Muscle of leg (tissue), 11 donors: ENCODE results near the gene ERCC1. TPM values are rescaled to one million over a fixed set of nuclear protein-coding genes. Genes with fewer than 3 reads are reported as not detected.
A peak's percentile ranks its signal among the peaks of the same experiment; 100 is the strongest.
"Not testable (repeated sequence)": the region's sequence is repeated elsewhere in the genome, so short reads cannot be mapped to it uniquely, and the experiment has no call there.

ENCODE experiments used
- DNase-seq: peaks from one replicate; pipeline ENCODE4 v3.0.0; 2013
- H3K27ac ChIP-seq: one replicate; pipeline ENCODE4 v1.5.1; 2013; ENCODE audit warnings: mild to moderate bottlenecking, low read length, control low read depth
- H3K27me3 ChIP-seq: one replicate; pipeline ENCODE4 v1.6.1; 2013; ENCODE audit warnings: low read length; ENCODE audit not compliant: control insufficient read depth, insufficient read depth
- H3K36me3 ChIP-seq: one replicate; pipeline ENCODE4 v1.6.1; 2013; ENCODE audit warnings: low read length; ENCODE audit not compliant: control insufficient read depth, insufficient read depth
- H3K4me1 ChIP-seq: one replicate; pipeline ENCODE4 v1.6.1; 2013; ENCODE audit warnings: low read length; ENCODE audit not compliant: control insufficient read depth, insufficient read depth
- H3K4me3 ChIP-seq: one replicate; pipeline ENCODE4 v1.5.1; 2013; ENCODE audit warnings: low read length, control low read depth
- H3K9me3 ChIP-seq: replicated peaks from 2 replicates; pipeline ENCODE4 v1.6.1; 2013; ENCODE audit warnings: low read depth, low read length; ENCODE audit not compliant: control insufficient read depth
- WGBS: methylation state at CpG from one replicate; pipeline ENCODE4 v1.1.5; 2013; ENCODE audit warnings: missing lambda C conversion rate; ENCODE audit not compliant: insufficient coverage; 5-methylcytosine and 5-hydroxymethylcytosine counted together
- polyA plus RNA-seq, 8 donors: library from polyadenylated mRNA; unstranded; fragments of 120-200 nt; gene quantifications; one replicate each; pipeline versions ENCODE4 v1.2.1 to v1.2.3, GENCODE V29; 2013; ENCODE audit warnings: inconsistent platforms in 1 of 8, low replicate concordance in 1 of 8; ENCODE audit not compliant: insufficient read length in 8 of 8, insufficient read depth in 1 of 8
- total RNA-seq: library from RNA; stranded (reverse); fragments of 120-200 nt; gene quantifications from one replicate; pipeline ENCODE4 v1.2.4, GENCODE V29; 2013

ERCC1 gene
- total and polyA plus RNA-seq, 9 donors: 81.8 to 110 (median 90.6) TPM

DNA sequence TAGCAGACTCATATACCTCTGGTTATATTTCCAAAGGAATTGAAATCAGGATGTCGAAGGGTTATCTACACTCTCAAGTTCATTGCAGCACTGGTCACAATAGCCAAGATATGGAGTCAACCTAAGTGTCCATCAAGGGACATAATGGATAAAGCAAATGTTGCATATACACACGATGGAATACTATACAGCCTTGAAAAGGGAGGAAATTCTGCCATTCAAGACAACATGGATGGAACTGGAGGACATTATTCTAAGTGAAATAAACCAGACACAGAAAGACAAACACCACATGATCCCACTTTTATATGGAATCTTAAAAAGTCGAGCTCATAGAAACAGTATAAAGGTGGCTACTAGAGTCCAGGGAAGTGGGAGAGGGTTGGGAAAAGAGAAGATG, 13.6 kb upstream of the ERCC1 start:
- WGBS: no CpG with 5 or more reads among the region's 3 CpGs
- no peak overlapping the region for H3K27ac ChIP-seq
- H3K4me3 ChIP-seq: no peak overlapping the region
- no peaks in the 10 kb centered on the region for H3K27me3 ChIP-seq
- DNase-seq: no peak
- no peaks in the 10 kb centered on the region for H3K36me3 ChIP-seq
- no peaks in the 10 kb centered on the region for H3K9me3 ChIP-seq
- peaks cover 16% of the 10 kb centered on the region for H3K4me1 ChIP-seq

DNA sequence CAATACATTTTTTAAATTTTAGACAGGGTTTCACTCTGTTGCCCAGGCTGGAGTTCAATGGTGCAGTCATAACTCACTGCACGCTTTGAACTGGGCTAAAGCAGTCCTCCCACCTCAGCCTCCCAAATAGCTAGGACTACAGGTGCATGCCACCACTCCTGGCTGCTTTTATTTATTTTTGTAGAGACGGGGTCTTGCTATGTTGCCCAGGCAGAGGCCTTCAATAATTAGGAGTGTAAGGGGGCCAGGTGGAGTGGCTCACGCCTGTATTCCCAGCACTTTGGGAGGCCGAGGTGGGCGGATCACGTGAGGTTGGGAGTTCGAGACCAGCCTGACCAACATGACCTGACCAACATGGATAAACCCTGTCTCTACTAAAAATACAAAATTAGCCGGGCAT, 8.8 kb upstream of the ERCC1 start:
- H3K36me3 ChIP-seq, H3K4me3 ChIP-seq, H3K9me3 ChIP-seq, H3K27ac ChIP-seq, H3K27me3 ChIP-seq, DNase-seq: not testable (repeated sequence)
- H3K4me1 ChIP-seq: peaks cover 18% of the 10 kb centered on the region
- WGBS: 93% methylated on average over 3 of the region's 8 CpGs

DNA sequence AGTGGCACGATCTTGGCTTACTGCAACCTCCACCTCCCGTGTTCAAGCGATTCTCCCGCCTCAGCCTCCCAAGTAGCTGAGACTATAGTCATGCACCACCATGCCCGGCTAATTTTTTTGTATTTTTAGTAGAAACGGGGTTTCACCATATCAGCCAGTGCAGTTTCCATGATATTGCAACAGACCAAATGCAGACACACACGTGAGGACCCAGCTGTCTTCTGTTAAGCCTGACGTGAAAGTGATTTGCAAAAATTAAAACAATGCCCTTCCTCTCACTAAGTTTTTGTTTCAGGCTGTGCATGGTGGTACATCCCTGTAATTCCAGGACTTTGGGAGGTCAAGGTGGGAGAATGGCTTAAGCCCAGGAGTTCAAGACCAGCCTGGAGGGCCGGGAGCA, 7.3 kb upstream of the ERCC1 start:
- WGBS: 40% methylated on average over 1 of the region's 9 CpGs
- H3K9me3 ChIP-seq, H3K27me3 ChIP-seq, DNase-seq, H3K4me3 ChIP-seq, H3K36me3 ChIP-seq, H3K27ac ChIP-seq: not testable (repeated sequence)
- H3K4me1 ChIP-seq: peaks cover 20% of the 10 kb centered on the region

DNA sequence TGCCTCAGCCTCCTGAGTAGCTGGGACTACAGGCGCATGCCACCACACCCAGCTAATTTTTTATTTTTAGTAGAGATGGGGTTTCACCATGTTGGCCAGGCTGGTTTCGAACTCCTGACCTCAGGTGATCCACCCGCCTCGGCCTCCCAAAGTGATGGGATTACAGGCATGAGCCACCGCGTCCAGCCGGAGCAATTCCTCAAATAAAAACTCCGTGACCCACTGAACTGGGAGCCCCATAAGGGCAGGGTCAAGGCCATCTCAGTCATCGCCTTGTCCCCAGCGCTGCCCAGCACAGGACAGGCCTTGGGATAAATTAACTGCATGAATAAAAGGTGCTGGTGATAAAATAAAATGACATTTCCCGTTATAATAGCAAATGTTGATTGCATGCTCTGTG, 6.2 kb upstream of the ERCC1 start:
- WGBS: 63% methylated on average over 10 of the region's 11 CpGs
- H3K27me3 ChIP-seq, H3K36me3 ChIP-seq, DNase-seq, H3K9me3 ChIP-seq, H3K27ac ChIP-seq, H3K4me3 ChIP-seq: not testable (repeated sequence)
- H3K4me1 ChIP-seq: peaks cover 20% of the 10 kb centered on the region

DNA sequence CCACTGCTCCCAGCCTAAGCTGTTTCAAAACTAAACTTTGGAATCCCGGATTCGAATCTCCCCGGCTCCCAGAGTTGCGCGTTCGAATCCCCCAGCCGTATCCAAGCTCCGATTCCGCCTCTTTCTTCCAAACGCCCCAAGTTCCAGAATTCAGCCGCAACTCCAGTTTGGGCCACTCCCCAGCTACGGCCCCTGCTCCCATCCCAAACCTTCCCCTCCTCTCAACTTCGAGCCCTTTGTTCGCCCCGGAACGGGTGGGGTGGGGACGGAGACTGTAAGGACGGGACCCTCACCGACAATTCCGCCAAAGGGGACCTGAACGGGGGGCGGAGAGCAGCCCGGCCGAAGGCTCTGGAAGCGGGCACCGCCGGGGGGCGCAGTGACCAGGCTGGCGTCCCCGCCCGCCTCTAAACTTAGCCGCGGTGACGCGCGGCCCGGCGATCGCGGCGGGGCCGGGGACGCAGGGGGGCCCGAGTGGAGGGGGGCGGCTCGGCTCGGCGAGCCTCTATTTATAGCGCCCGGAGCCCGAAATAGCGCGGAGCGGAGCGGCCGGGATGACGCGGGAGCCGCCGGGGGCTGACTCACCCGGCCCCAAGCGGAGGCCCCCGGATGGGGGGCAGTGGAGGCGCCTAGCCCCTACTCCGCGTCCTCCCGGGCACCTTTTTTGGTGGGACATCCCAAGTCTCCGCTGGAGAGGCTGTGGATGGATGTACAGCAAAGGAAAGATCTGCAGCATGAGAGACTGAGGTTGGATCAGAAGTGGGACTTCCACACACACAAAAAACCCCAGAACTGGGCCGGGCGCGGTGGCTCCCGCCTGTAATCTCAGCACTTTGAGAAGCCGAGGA, 4.9 kb upstream of the ERCC1 start:
- H3K27me3 ChIP-seq: peaks cover 6% of the 10 kb centered on the region
- peaks cover 26% of the 10 kb centered on the region for H3K4me1 ChIP-seq
- under 1% methylated on average over 58 of the region's 73 CpGs for WGBS
- peak overlapping the region; percentile 65 for H3K4me3 ChIP-seq
- no peaks in the 10 kb centered on the region for H3K9me3 ChIP-seq
- peak overlapping the region; percentile 95 for H3K27ac ChIP-seq
- DNase-seq: peak; percentile 81
- no peaks in the 10 kb centered on the region for H3K36me3 ChIP-seq

DNA sequence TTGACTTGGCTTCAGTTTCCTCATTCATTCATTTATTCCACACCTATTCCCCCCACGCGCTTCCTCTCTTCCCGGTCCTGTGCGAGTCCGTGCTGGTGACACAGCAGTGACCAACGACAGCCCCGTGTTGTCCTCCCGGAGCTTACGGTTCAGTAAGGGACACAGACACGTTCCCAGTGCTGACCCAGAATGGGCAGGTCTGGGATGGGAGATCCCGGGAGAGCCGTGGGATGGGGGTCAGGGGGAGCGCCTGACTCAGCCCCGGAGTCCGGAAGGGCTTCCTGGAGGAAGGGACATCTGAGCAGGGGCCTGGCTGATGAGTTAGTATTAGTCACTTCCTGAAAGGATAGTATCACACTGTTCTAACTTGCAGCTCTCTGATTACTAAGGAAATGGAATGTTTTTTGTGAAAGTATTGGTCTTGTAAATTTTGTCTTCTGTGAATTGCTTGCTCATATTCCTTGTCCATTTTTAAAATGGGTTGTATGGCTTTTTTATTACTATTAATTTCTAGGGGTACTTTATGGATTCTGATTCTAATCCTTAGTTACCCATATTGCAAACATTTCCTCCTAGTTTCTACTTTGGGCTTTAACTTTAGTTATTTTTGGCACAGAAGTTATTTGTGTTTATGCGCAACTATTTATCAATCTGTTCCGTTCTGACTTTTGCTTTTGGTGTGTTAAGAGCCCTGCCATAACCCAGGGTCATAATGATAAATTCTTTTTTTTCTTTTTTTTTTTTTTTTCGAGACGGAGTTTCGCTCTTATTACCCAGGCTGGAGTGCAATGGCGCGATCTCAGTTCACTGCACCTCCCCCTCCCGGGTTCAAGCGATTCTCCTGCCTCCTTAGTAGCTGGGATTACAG, 708 bp upstream of the ERCC1 start:
- H3K4me3 ChIP-seq: peak overlapping the region; percentile 91
- peaks cover 6% of the 10 kb centered on the region for H3K27me3 ChIP-seq
- WGBS: 1% methylated on average over 12 of the region's 24 CpGs
- H3K9me3 ChIP-seq: no peaks in the 10 kb centered on the region
- peaks cover 44% of the 10 kb centered on the region for H3K4me1 ChIP-seq
- DNase-seq: peak; percentile 70
- H3K36me3 ChIP-seq: peaks cover 21% of the 10 kb centered on the region
- H3K27ac ChIP-seq: peak overlapping the region; percentile 94

DNA sequence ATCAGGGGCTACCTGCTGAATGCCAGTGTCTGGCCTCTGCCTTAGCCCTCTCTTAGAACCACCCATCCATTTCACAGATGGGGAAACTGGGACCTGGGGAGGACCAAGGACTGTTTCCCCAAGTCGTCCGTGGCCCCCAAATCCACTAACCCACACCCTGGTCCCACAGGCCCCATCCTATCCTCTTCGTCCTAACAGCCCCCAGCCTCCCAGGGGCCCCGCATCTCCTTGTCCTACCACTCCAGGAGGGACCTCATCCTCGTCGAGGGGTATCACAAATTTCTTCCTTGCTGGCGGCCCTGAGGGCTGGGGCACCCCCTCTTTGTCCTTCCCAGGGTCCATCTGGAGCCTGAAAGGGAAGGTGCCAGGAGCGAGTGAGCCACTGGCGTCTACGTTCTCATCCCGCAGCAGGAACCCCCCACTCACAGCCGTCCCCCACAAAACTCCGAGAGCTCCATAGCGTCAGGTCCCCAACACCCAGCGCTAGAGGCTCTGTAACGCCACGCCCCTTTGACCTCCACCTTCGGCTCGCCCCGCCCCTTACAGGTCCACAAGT, 606 bp downstream of the ERCC1 start:
- Histone ChIP-seq H3K27me3 (no peaks in the 10 kb centered on the region), H3K4me1 (peaks cover 41% of the 10 kb centered on the region), H3K27ac (peak overlapping the region; percentile 94), H3K4me3 (peak overlapping the region; percentile 91), H3K36me3 (peaks cover 32% of the 10 kb centered on the region), H3K9me3 (no peaks in the 10 kb centered on the region)
- no peak for DNase-seq
- 4% methylated on average over 20 of the region's 20 CpGs for WGBS

DNA sequence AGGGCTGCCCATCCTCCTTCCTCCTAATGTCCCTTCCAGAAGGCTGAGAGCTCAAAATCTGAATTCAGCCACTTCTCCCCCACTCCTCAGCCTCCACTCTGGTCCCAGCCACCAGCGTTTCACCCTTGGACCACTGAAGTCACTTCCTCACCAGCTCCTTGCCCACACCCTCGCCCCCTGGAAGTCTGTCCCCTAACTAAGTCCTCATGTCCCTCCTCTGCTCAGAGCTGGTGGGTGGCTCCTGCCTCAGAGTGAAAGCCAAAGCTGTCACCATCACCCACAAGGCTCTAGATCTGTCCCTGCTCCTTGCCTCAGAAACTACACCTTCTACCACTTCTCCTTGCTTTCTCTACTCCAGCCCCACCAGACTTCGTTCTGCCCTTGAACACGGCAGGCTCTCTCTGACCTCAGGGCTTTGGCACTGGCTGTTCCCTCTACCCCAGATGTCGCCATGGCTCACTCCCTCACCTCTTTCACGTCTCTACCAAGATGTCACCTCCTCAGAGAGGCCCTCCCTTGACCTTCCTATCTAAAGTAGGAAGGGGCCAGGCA, 1.7 kb downstream of the ERCC1 start:
- Histone ChIP-seq H3K27ac (no peak overlapping the region), H3K4me3 (no peak overlapping the region), H3K36me3 (peaks cover 42% of the 10 kb centered on the region), H3K4me1 (peaks cover 33% of the 10 kb centered on the region), H3K27me3 (no peaks in the 10 kb centered on the region), H3K9me3 (no peaks in the 10 kb centered on the region)
- 82% methylated on average over 5 of the region's 6 CpGs for WGBS
- DNase-seq: no peak

DNA sequence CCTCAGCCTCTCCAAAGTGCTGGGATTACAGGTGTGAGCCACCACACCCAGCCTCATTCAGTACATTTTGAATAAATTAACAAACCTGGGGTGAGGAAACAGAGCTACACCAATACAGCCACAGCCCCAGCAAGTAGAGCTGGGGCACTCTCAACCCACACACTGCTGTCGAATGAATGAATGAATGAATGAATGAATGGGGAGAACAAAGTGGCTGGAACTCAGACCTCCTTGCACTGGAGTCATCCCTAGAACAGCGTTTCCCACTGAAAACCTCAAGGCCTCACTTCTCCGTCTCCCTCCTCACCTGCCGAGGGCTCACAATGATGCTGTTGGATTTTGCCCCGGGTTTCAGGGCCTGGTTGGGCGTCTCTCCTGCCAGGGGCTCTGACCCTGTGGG, 2.8 kb downstream of the ERCC1 start:
- Histone ChIP-seq H3K9me3 (no peaks in the 10 kb centered on the region), H3K4me3 (no peak overlapping the region), H3K27ac (no peak overlapping the region), H3K4me1 (peaks cover 33% of the 10 kb centered on the region), H3K36me3 (peaks cover 53% of the 10 kb centered on the region), H3K27me3 (no peaks in the 10 kb centered on the region)
- 97% methylated on average over 5 of the region's 6 CpGs for WGBS
- no peak for DNase-seq

DNA sequence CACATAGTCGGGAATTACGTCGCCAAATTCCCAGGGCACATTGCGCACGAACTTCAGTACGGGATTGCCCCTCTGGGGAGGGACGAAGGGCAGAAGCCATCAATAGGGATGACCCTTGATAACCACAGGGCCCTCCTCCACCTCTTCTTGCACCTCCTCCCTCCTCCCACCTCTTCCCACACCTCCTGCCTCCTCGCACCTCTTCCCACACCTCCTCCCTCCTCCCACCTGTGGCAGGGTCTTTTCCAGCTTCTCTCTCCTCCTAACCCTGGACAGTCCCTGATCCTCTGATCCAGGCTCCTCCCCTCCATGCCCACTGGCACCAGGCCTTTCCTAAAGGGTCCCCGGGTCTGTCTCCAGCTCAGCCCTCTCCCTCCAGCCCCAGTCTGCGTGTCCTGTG, 3.4 kb downstream of the ERCC1 start:
- Histone ChIP-seq H3K27me3 (no peaks in the 10 kb centered on the region), H3K9me3 (no peaks in the 10 kb centered on the region), H3K36me3 (peaks cover 58% of the 10 kb centered on the region), H3K4me3 (no peak overlapping the region), H3K4me1 (peaks cover 33% of the 10 kb centered on the region), H3K27ac (no peak overlapping the region)
- DNase-seq: no peak
- 80% methylated on average over 8 of the region's 10 CpGs for WGBS
